GM13976 (cell line): ENCODE measurements around the gene COMP.
A peak's percentile ranks its signal among the peaks of the same experiment; 100 is the strongest.

Source experiments
- DNase-seq: peaks from one replicate; pipeline ENCODE4 v3.0.0; 2012; ENCODE audit warnings: low spot score
- CTCF ChIP-seq: IDR thresholded peaks from 2 replicates; pipeline ENCODE4 v1.5.1; 2012; ENCODE audit warnings: borderline replicate concordance, mild to moderate bottlenecking; ENCODE audit not compliant: insufficient read depth; ENCODE audit errors: extremely low read depth, missing control alignments, control extremely low read depth
- in situ Hi-C: fragments of 300-500 bp; cut with MboI; formaldehyde crosslinking; loops from one replicate; pipeline ENCODE4 v1.12.0; 2022; ENCODE audit warnings: low sequenced_read_pairs, mixed read lengths, inconsistent platforms; ENCODE audit not compliant: unreplicated experiment

COMP gene

DNA sequence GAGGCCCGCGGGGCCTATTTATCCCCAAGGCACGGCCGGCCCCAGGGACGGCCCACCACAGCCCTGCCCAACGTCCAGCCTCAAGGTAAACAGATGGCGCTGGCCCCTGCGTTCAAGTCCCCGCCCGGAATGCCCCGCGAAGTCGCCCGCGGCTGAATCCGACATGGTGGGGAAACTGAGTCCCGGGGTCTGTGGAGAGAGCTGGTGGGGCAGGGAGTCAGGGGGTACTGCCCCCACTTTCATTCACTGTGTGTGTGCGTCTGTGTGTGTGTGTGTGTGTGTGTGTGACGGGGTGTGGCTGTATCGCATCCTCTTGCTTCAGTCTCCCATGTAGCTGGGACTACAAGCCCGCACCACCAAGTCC is 192 bp upstream of the COMP start:
- in situ Hi-C loops: no loop called here
- DNase-seq: no peak
- no peak for TF ChIP-seq CTCF

- peak; percentile 73 for DNase-seq
- in situ Hi-C loops: no loop called here
- TF ChIP-seq CTCF: no peak
Measured at GRCh38 chr19:18789883-18790565, 1.1 kb downstream of the COMP start.

- in situ Hi-C loops: no loop called here
- TF ChIP-seq CTCF: no peak
- no peak for DNase-seq
Measured at GRCh38 chr19:18789422-18789869, 1.7 kb downstream of the COMP start.

GRCh38 chr19:18788529-18789421 is 2.3 kb downstream of the COMP start:
- TF ChIP-seq CTCF: no peak
- DNase-seq: no peak
- in situ Hi-C loops: no loop called here

GRCh38 chr19:18785179-18786124 is 5.7 kb downstream of the COMP start:
- in situ Hi-C loops: no loop called here
- no peak for TF ChIP-seq CTCF
- DNase-seq: peak; percentile 97

DNA sequence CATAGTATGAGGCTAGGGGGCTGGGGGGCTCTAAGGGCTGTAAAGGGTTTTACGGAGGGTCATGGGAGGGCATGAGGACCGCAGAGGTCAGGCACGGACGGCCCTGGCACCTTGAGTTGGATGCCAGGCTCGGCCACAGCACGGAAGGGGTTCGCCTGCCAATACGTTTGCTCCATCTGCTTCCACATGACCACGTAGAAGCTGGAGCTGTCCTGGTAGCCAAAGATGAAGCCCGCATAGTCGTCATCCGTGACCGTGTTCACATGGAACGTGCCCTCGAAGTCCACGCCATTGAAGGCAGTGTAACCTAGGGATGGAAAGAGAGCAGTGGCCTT is 6.4 kb downstream of the COMP start:
- no peak for DNase-seq
- in situ Hi-C loops: no loop called here
- no peak for TF ChIP-seq CTCF
